WI38 (cell line): ENCODE results near the gene SNRPE.

Experiments
- H3K4me3 ChIP-seq: 2 replicates; pipeline ENCODE4 v1.5.1; 2011; ENCODE audit warnings: low read depth, mild to moderate bottlenecking, control low read depth, low read length
- CTCF ChIP-seq: IDR thresholded peaks from 2 replicates; pipeline ENCODE4 v1.5.1; 2012; ENCODE audit warnings: low read depth, mild to moderate bottlenecking, control low read depth, low read length

SNRPE gene

GRCh38 chr1:203888807-203889251 is 27.4 kb downstream of the SNRPE start:
- TF ChIP-seq CTCF, result no peak
- no peak overlapping the region for H3K4me3 ChIP-seq

GRCh38 chr1:203891950-203892349 is 30.6 kb downstream of the SNRPE start:
- no peak overlapping the region for H3K4me3 ChIP-seq
- no peak for TF ChIP-seq CTCF

- no peak for TF ChIP-seq CTCF
- H3K4me3 ChIP-seq, result no peak overlapping the region
Measured at GRCh38 chr1:203898458-203899352, 37.3 kb downstream of the SNRPE start.

GRCh38 chr1:203899353-203899716 is 37.9 kb downstream of the SNRPE start:
- no peak for TF ChIP-seq CTCF

GRCh38 chr1:203899869-203900714 is 38.7 kb downstream of the SNRPE start:
- H3K4me3 ChIP-seq, result no peak overlapping the region
- no peak for TF ChIP-seq CTCF

More at GRCh38 chr1:203899353-203899716, 37.9 kb downstream of the SNRPE start:
- H3K4me3 ChIP-seq, result no peak overlapping the region

DNA sequence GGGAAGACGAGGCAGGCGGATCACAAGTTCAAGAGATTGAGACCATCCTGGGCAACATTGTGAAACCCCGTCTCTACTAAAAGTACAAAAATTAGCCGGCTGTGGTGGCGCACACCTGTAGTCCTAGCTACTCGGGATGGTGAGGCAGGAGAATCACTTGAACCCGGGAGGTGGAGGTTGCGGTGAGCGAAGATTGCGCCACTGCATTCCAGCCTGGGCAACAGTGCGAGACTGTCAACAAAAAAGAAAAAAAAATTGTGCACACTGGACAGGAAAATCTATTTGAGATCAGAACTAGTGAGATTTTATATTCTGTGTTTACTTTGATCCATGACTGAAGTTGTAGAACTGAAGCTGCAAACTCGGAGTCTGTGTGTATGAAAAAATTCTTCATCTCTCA is 40.2 kb downstream of the SNRPE start:
- TF ChIP-seq CTCF, result no peak

DNA sequence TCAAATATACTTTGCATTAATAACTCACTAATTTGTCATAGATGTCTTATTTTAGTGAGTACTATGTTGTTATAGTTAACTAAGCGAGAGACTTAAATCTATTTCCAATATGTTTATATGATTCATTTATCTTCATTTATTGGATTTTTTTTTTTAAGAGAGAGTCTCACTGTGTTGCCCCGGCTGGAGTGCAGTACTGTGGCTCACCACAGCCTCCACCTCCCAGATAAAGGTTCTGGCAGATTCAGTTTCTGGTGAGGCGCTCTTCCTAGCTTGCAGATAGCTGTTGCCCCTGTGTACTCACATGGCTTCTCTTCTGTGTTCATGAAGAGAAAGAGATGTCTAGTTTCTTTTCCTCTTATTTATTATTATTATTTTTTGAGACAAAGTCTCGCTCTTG is 43.9 kb downstream of the SNRPE start:
- TF ChIP-seq CTCF, result no peak

More for the DNA sequence above, 40.2 kb downstream of the SNRPE start:
- no peak overlapping the region for H3K4me3 ChIP-seq

More for the DNA sequence above, 43.9 kb downstream of the SNRPE start:
- no peak overlapping the region for H3K4me3 ChIP-seq
